Measurements from ENCODE around the gene KLHL24.

Gene KLHL24

DNA sequence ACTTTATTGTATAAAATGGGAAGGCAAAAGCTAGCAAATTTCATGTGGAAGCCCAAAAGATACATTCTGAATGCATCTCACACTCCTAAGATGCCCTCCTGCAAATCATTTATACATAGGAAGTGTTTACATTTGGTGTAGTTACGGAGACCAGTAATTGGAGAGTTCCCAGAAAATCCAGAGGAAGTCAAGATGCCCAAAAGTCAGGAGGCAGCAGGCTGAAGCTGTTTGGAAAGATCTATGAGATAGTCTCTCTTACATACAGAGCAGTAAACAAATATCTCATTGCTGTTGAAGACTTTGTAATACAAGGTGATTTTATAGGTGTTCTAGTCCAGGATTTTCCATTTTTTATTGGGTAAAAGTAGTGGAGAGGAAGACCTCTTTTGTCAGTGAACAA lies 8.8 kb downstream of the KLHL24 start:
- no peak overlapping the region for H3K4me3 ChIP-seq (ENCODE audit: control insufficient read depth, low read depth, low read length)
- TF ChIP-seq, protein P1, sequence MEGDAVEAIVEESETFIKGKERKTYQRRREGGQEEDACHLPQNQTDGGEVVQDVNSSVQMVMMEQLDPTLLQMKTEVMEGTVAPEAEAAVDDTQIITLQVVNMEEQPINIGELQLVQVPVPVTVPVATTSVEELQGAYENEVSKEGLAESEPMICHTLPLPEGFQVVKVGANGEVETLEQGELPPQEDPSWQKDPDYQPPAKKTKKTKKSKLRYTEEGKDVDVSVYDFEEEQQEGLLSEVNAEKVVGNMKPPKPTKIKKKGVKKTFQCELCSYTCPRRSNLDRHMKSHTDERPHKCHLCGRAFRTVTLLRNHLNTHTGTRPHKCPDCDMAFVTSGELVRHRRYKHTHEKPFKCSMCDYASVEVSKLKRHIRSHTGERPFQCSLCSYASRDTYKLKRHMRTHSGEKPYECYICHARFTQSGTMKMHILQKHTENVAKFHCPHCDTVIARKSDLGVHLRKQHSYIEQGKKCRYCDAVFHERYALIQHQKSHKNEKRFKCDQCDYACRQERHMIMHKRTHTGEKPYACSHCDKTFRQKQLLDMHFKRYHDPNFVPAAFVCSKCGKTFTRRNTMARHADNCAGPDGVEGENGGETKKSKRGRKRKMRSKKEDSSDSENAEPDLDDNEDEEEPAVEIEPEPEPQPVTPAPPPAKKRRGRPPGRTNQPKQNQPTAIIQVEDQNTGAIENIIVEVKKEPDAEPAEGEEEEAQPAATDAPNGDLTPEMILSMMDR (IDR thresholded peaks at IDR 0.05; ENCODE audit: control insufficient read depth, insufficient read depth, low read depth, low read length, missing control alignments) = no peak
- DNase-seq (ENCODE audit: low read depth) = no peak

DNA sequence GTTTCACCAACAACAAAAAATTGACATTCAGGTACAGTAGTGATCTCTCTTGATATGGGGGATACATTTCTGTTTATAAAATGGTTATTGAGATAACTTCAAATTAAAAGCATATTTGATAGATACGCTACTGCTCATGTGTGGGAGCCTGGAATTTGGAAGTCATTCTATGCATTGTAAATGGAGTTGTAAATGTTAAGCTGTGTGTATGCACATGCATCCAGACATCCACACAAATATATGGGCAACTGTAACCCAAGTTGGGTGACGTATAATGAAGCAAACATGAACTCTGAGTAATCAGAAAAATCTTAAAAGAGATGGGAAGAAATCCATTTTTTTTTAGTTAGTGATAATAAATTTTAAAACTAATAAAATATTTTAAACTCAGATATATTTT lies 9.8 kb downstream of the KLHL24 start:
- no peak overlapping the region for H3K4me3 ChIP-seq (ENCODE audit: control insufficient read depth, low read depth, low read length)
- TF ChIP-seq, protein P1 (IDR thresholded peaks at IDR 0.05; ENCODE audit: control insufficient read depth, insufficient read depth, low read depth, low read length, missing control alignments) = no peak
- DNase-seq (ENCODE audit: low read depth) = no peak

DNA sequence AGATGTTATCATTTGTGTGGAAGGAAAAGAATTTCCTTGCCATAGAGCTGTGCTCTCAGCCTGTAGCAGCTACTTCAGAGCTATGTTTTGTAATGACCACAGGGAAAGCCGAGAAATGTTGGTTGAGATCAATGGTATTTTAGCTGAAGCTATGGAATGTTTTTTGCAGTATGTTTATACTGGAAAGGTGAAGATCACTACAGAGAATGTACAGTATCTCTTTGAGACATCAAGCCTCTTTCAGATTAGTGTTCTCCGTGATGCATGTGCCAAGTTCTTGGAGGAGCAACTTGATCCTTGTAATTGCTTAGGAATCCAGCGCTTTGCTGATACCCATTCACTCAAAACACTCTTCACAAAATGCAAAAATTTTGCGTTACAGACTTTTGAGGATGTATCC lies 15.1 kb downstream of the KLHL24 start:
- TF ChIP-seq, protein P1 (IDR thresholded peaks at IDR 0.05; ENCODE audit: control insufficient read depth, insufficient read depth, low read depth, low read length, missing control alignments) = no peak
- no peak for DNase-seq (ENCODE audit: low read depth)
- H3K4me3 ChIP-seq (ENCODE audit: control insufficient read depth, low read depth, low read length) = no peak overlapping the region

DNA sequence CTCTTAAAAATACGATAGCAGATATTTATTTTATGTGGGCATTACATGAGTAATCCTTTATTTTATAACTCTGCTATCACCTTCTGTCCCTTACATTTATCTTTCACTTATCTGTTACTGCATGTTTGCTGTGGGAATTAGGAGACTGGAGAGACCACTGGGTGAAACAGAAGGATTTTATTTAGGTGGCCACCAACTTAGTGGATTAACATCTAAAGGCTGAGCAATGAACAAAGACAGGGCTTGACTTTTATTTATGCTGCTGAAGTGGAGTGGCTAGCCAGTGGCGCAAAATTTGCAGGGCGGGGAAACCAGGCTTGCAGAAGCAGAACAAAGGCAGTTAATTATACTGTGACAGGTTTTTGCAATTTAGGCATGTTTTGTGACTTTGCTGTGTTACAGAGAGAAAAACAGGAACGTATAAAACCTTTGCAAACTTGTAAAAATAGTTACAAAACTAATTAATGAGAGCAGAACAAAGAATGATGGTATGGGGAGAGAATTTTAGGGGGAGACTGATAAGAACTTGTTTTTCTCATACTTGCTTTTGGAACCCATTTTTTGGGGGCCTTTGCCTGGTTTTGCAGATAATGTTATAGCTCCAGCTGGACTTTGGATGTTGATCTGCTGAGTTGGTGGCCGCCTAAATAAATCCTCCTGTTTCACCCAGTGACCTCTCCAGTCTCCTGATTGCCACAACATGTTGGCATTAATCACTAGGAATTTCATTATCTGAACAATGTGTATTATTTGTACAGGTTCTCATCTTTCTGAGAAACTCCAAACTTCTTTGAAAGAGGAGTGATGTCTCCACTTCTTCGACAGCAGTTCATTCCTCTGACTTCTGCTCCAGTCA lies 18.0 kb downstream of the KLHL24 start:
- TF ChIP-seq, protein P1 (IDR thresholded peaks at IDR 0.05; ENCODE audit: control insufficient read depth, insufficient read depth, low read depth, low read length, missing control alignments) = no peak
- no peak for DNase-seq (ENCODE audit: low read depth)
- no peak overlapping the region for H3K4me3 ChIP-seq (ENCODE audit: control insufficient read depth, low read depth, low read length)

DNA sequence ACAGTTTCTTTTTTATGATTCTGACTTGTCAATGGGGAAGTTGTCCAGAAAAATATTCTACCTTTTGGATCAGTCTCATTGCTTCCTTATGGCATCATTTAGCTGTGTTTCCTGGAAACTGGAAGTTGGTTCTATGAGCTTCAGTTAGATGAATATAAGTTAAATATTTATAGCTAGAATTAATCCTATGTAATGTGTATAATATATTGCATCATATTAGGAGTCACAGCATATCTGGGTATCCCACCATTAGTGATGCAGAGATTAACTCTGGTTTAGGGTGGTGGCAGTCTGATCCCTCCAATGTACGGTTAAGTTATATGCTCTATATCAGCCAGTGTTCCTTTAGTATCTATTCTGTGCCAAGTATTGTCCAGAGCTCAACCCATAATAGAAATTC lies 19.3 kb downstream of the KLHL24 start:
- no peak for DNase-seq (ENCODE audit: low read depth)
- TF ChIP-seq, protein P1 (IDR thresholded peaks at IDR 0.05; ENCODE audit: control insufficient read depth, insufficient read depth, low read depth, low read length, missing control alignments) = no peak
- no peak overlapping the region for H3K4me3 ChIP-seq (ENCODE audit: control insufficient read depth, low read depth, low read length)

DNA sequence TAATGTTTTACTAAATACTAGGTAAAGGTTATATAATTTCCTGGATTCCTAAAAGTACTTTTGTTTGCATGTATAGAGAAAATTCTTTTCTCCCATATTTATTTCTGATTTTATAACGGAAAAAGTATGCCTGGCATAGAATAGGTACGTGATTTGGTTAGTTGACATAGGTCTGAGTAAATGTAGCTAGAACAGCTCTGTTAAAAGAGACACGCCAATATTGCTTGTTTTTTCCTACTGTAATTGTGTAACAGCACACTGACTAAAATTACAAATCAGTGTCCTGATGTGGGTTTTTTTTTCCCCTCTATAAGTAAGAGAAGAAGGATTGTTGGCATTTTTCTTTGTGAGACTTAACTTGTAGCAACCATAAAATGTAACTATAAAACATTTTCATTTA lies 26.7 kb downstream of the KLHL24 start:
- TF ChIP-seq, protein P1 (IDR thresholded peaks at IDR 0.05; ENCODE audit: control insufficient read depth, insufficient read depth, low read depth, low read length, missing control alignments) = no peak
- no peak for DNase-seq (ENCODE audit: low read depth)
- H3K4me3 ChIP-seq (ENCODE audit: control insufficient read depth, low read depth, low read length) = no peak overlapping the region

All from AG09309 (cell line).